ENCODE results near the gene CLEC1B.
A peak's percentile ranks its signal among the peaks of the same experiment; 100 is the strongest.

CLEC1B gene

GRCh38 chr12:9999016-9999415 lies at the start of gene CLEC1B:
Gene CLEC1B, minus strand, starts transcription at chr12:9999121. Its CDS starts 21 bp downstream, at chr12:9999100.
- DNase-seq (ENCODE audit: low read depth): no peak
- H3K4me3 ChIP-seq (ENCODE audit: low read length): no peak within 1 kb of the TSS
- TF ChIP-seq CTCF (conservative IDR thresholded peaks at IDR 0.05; ENCODE audit: low read depth, low read length): no peak

GRCh38 chr12:10048526-10048925 lies 49.6 kb upstream of the CLEC1B start:
- H3K4me3 ChIP-seq (ENCODE audit: low read length): no peak overlapping the region
- no peak for DNase-seq (ENCODE audit: low read depth)
- no peak for TF ChIP-seq CTCF (conservative IDR thresholded peaks at IDR 0.05; ENCODE audit: low read depth, low read length)

GRCh38 chr12:10042167-10042566 lies 43.2 kb upstream of the CLEC1B start:
- DNase-seq (ENCODE audit: low read depth): no peak
- H3K4me3 ChIP-seq (ENCODE audit: low read length): no peak overlapping the region
- no peak for TF ChIP-seq CTCF (conservative IDR thresholded peaks at IDR 0.05; ENCODE audit: low read depth, low read length)

- peak; percentile 41 for TF ChIP-seq CTCF (conservative IDR thresholded peaks at IDR 0.05; ENCODE audit: low read depth, low read length)
- no peak overlapping the region for H3K4me3 ChIP-seq (ENCODE audit: low read length)
- DNase-seq (ENCODE audit: low read depth): no peak
Measured at GRCh38 chr12:10033783-10034545, 35.0 kb upstream of the CLEC1B start.

- DNase-seq (ENCODE audit: low read depth): peak; percentile 11
- no peak for TF ChIP-seq CTCF (conservative IDR thresholded peaks at IDR 0.05; ENCODE audit: low read depth, low read length)
Measured at GRCh38 chr12:10031771-10032175, 32.9 kb upstream of the CLEC1B start.

GRCh38 chr12:10031321-10031720 lies 32.4 kb upstream of the CLEC1B start:
- TF ChIP-seq CTCF (conservative IDR thresholded peaks at IDR 0.05; ENCODE audit: low read depth, low read length): no peak
- DNase-seq (ENCODE audit: low read depth): no peak
- no peak overlapping the region for H3K4me3 ChIP-seq (ENCODE audit: low read length)

More at GRCh38 chr12:10031771-10032175, 32.9 kb upstream of the CLEC1B start:
- no peak overlapping the region for H3K4me3 ChIP-seq (ENCODE audit: low read length)

GRCh38 chr12:10030446-10030845 lies 31.5 kb upstream of the CLEC1B start, which contains the start of gene CLEC9A:
Gene CLEC9A, plus strand, starts transcription at chr12:10030682. Its CDS starts 22,006 bp downstream, at chr12:10052688.
- no peak for DNase-seq (ENCODE audit: low read depth)
- no peak within 1 kb of the TSS for H3K4me3 ChIP-seq (ENCODE audit: low read length)
- TF ChIP-seq CTCF (conservative IDR thresholded peaks at IDR 0.05; ENCODE audit: low read depth, low read length): no peak

All from retinal pigment epithelial cell (primary cell).